MM.1S (cell line): ENCODE data around the gene CD28.

Source experiments
- DNase-seq: peaks from one replicate; pipeline ENCODE4 v3.0.0-alpha.2; 2015
- H2AFZ ChIP-seq: fragments of 300-600 bp; sonication (generic); 2 replicates; pipeline ENCODE4 v1.6.0; 2016; ENCODE audit warnings: antibody characterized with exemption, low read length
- H3F3A ChIP-seq: fragments of 300-600 bp; sonication (generic); 2 replicates; pipeline ENCODE4 v1.6.1; 2016; ENCODE audit warnings: mild to moderate bottlenecking, antibody characterized with exemption, low read length, moderate library complexity, mixed read lengths; ENCODE audit not compliant: insufficient read depth
- H3K27ac ChIP-seq: fragments of 300-600 bp; sonication (generic); 2 replicates; pipeline ENCODE4 v1.5.1; 2016; ENCODE audit warnings: mild to moderate bottlenecking, low read length
- H3K27me3 ChIP-seq: fragments of 300-600 bp; sonication (generic); replicated peaks from 2 replicates; pipeline ENCODE4 v1.6.0; 2016; ENCODE audit warnings: low read length; ENCODE audit not compliant: insufficient read depth
- H3K36me3 ChIP-seq: fragments of 300-600 bp; sonication (generic); replicated peaks from 2 replicates; pipeline ENCODE4 v1.6.1; 2016; ENCODE audit warnings: mild to moderate bottlenecking, low read length, mixed read lengths; ENCODE audit not compliant: insufficient read depth
- H3K4me1 ChIP-seq: fragments of 300-600 bp; sonication (generic); 2 replicates; pipeline ENCODE4 v1.6.1; 2016; ENCODE audit warnings: low read length, mixed read lengths
- H3K4me2 ChIP-seq: fragments of 300-600 bp; sonication (generic); 2 replicates; pipeline ENCODE4 v1.6.0; 2016; ENCODE audit warnings: low read depth, low read length
- H3K4me3 ChIP-seq: fragments of 300-600 bp; sonication (generic); 2 replicates; pipeline ENCODE4 v1.5.1; 2016; ENCODE audit warnings: low read length, mixed read lengths
- H3K79me2 ChIP-seq: fragments of 300-600 bp; sonication (generic); 2 replicates; pipeline ENCODE4 v1.6.1; 2016; ENCODE audit warnings: mixed run types, low read length, mixed read lengths
- H3K9ac ChIP-seq: fragments of 300-600 bp; sonication (generic); 2 replicates; pipeline ENCODE4 v1.6.1; 2016; ENCODE audit warnings: low read length, mixed read lengths
- H3K9me2 ChIP-seq: fragments of 300-600 bp; sonication (generic); replicated peaks from 2 replicates; pipeline ENCODE4 v1.6.1; 2016; ENCODE audit warnings: mild to moderate bottlenecking, low read length, mixed read lengths; ENCODE audit not compliant: insufficient read depth
- H3K9me3 ChIP-seq: fragments of 300-600 bp; sonication (generic); replicated peaks from 2 replicates; pipeline ENCODE4 v1.6.1; 2016; ENCODE audit warnings: mild to moderate bottlenecking, low read length, mixed read lengths; ENCODE audit not compliant: insufficient read depth
- H4K20me1 ChIP-seq: fragments of 300-600 bp; sonication (generic); 2 replicates; pipeline ENCODE4 v1.6.1; 2016; ENCODE audit warnings: mild to moderate bottlenecking, low read length, moderate library complexity, mixed read lengths; ENCODE audit not compliant: insufficient read depth
- CTCF ChIP-seq: fragments of 300-600 bp; sonication (generic); IDR thresholded peaks from 2 replicates; pipeline ENCODE4 v1.5.1; 2016; ENCODE audit warnings: antibody characterized with exemption, low read length, mixed read lengths
- EZH2 ChIP-seq: fragments of 300-600 bp; sonication (generic); optimal IDR thresholded peaks from 2 replicates; pipeline ENCODE3; 2017; ENCODE audit warnings: low read depth, mild to moderate bottlenecking, antibody characterized with exemption, low read length, mixed read lengths
- EZH2phosphoT487 ChIP-seq: fragments of 300-600 bp; sonication (generic); IDR thresholded peaks from 2 replicates; pipeline ENCODE4 v1.6.1; 2018; ENCODE audit warnings: antibody characterized with exemption, low read length

Gene CD28

GRCh38 chr2:203715744-203716143 lies 9.3 kb downstream of the CD28 start:
- TF ChIP-seq EZH2phosphoT487 = no peak
- no peak for TF ChIP-seq CTCF
- no peak for TF ChIP-seq EZH2
- peaks cover 23% of the 10 kb centered on the region for H3K36me3 ChIP-seq
- no peak for DNase-seq
- no peak overlapping the region for H3K9ac ChIP-seq
- H3K9me3 ChIP-seq = no peaks in the 10 kb centered on the region
- H3K4me1 ChIP-seq = peaks cover 92% of the 10 kb centered on the region
- H3K27me3 ChIP-seq = no peaks in the 10 kb centered on the region
- peak overlapping the region; percentile 85; the same call in 1 of the 2 replicates for H3K27ac ChIP-seq
- H3F3A ChIP-seq = peaks cover 49% of the 10 kb centered on the region
- H3K9me2 ChIP-seq = no peaks in the 10 kb centered on the region
- H4K20me1 ChIP-seq = no peaks in the 10 kb centered on the region
- no peak overlapping the region for H3K4me3 ChIP-seq
- H3K79me2 ChIP-seq = peaks cover 100% of the 10 kb centered on the region
- no peak overlapping the region; the same call in 1 of the 2 replicates for H3K4me2 ChIP-seq
- no peak overlapping the region for H2AFZ ChIP-seq

GRCh38 chr2:203718087-203718486 lies 11.6 kb downstream of the CD28 start:
- Histone ChIP-seq H3K9me2 (no peaks in the 10 kb centered on the region), H3K9ac (peak overlapping the region; percentile 53), H3K27ac (peak overlapping the region; percentile 85), H3F3A (peaks cover 45% of the 10 kb centered on the region), H3K79me2 (peaks cover 100% of the 10 kb centered on the region), H2AFZ (no peak overlapping the region), H3K36me3 (peaks cover 13% of the 10 kb centered on the region), H3K9me3 (no peaks in the 10 kb centered on the region), H3K27me3 (no peaks in the 10 kb centered on the region), H3K4me3 (peak overlapping the region; percentile 16; the same call in 1 of the 2 replicates), H3K4me1 (peaks cover 85% of the 10 kb centered on the region), H4K20me1 (no peaks in the 10 kb centered on the region), H3K4me2 (peak overlapping the region; percentile 77)
- no peak for TF ChIP-seq EZH2
- no peak for TF ChIP-seq EZH2phosphoT487
- no peak for TF ChIP-seq CTCF
- peak; percentile 94 for DNase-seq

- peak overlapping the region; percentile 77; the same call in 1 of the 2 replicates for H3K4me2 ChIP-seq
- H3K4me3 ChIP-seq = no peak overlapping the region
- peaks cover 100% of the 10 kb centered on the region for H3K79me2 ChIP-seq
- H3K9me3 ChIP-seq = no peaks in the 10 kb centered on the region
- H3K9ac ChIP-seq = no peak overlapping the region
- H4K20me1 ChIP-seq = no peaks in the 10 kb centered on the region
- no peak for DNase-seq
- no peak overlapping the region for H2AFZ ChIP-seq
- TF ChIP-seq EZH2 (no peak), EZH2phosphoT487 (no peak), CTCF (no peak)
- no peaks in the 10 kb centered on the region for H3K9me2 ChIP-seq
- peaks cover 38% of the 10 kb centered on the region for H3F3A ChIP-seq
- H3K36me3 ChIP-seq = peaks cover 12% of the 10 kb centered on the region
- H3K4me1 ChIP-seq = peaks cover 68% of the 10 kb centered on the region
- H3K27me3 ChIP-seq = no peaks in the 10 kb centered on the region
- H3K27ac ChIP-seq = peak overlapping the region; percentile 85; the same call in 1 of the 2 replicates
Measured at GRCh38 chr2:203719456-203720410, 13.3 kb downstream of the CD28 start.
